SK-N-SH treated with all-trans-retinoic acid at 6 μM for 48 hours (cell line): ENCODE data around the gene AKNA.
"Not testable (repeated sequence)": the region's sequence is repeated elsewhere in the genome, so short reads cannot be mapped to it uniquely, and the experiment has no call there.

ENCODE experiments used
- ARNTL ChIP-seq: fragments of 450-650 bp; formaldehyde crosslinking; IDR thresholded peaks from 2 replicates; pipeline ENCODE4 v1.5.0; 2020; ENCODE audit warnings: low read depth, mild to moderate bottlenecking, moderate library complexity, borderline replicate concordance
- BACH2 ChIP-seq: fragments of 250-450 bp; sonication (Bioruptor Pico); IDR thresholded peaks from 2 replicates; pipeline ENCODE4 v1.9.0; 2021; ENCODE audit warnings: mild to moderate bottlenecking, borderline replicate concordance
- CSDC2 ChIP-seq: fragments of 250-450 bp; sonication (Bioruptor Pico); IDR thresholded peaks from 2 replicates; pipeline ENCODE4 v1.5.0; 2020; ENCODE audit warnings: mild to moderate bottlenecking, moderate library complexity
- CSRNP3 ChIP-seq: fragments of 250-450 bp; sonication (Bioruptor Pico); IDR thresholded peaks from 2 replicates; pipeline ENCODE4 v1.5.1; 2021; ENCODE audit warnings: mild to moderate bottlenecking, moderate library complexity
- GLIS3 ChIP-seq: fragments of 250-450 bp; sonication (Bioruptor Pico); IDR thresholded peaks from 2 replicates; pipeline ENCODE4 v1.5.0; 2020; ENCODE audit warnings: mild to moderate bottlenecking, moderate library complexity
- ISL1 ChIP-seq: fragments of 250-450 bp; sonication (Bioruptor Pico); IDR thresholded peaks from 2 replicates; pipeline ENCODE4 v2.1.2; 2022; ENCODE audit warnings: mild to moderate bottlenecking, moderate library complexity
- PATZ1 ChIP-seq: fragments of 250-450 bp; sonication (Bioruptor Pico); IDR thresholded peaks from 2 replicates; pipeline ENCODE4 v1.8.0; 2020; ENCODE audit warnings: mild to moderate bottlenecking, moderate library complexity, borderline replicate concordance
- PPARA ChIP-seq: fragments of 250-450 bp; sonication (Bioruptor Pico); IDR thresholded peaks from 2 replicates; pipeline ENCODE4 v1.5.0; 2020; ENCODE audit warnings: mild to moderate bottlenecking, borderline replicate concordance
- SNAI2 ChIP-seq: fragments of 250-450 bp; sonication (Bioruptor Pico); IDR thresholded peaks from 2 replicates; pipeline ENCODE4 v1.5.0; 2020; ENCODE audit warnings: mild to moderate bottlenecking, moderate library complexity
- ZFP3 ChIP-seq: fragments of 250-450 bp; sonication (Bioruptor Pico); IDR thresholded peaks from 2 replicates; pipeline ENCODE4 v1.5.0; 2020; ENCODE audit warnings: mild to moderate bottlenecking, moderate library complexity
- ZFP30 ChIP-seq: fragments of 450-650 bp; formaldehyde crosslinking; IDR thresholded peaks from 2 replicates; pipeline ENCODE4 v1.5.0; 2022; ENCODE audit warnings: mild to moderate bottlenecking, moderate library complexity
- ZNF70 ChIP-seq: fragments of 450-650 bp; formaldehyde crosslinking; IDR thresholded peaks from 2 replicates; pipeline ENCODE4 v1.5.0; 2020; ENCODE audit warnings: mild to moderate bottlenecking, moderate library complexity
- TF ChIP-seq, protein P1 (sequence below): fragments of 250-450 bp; sonication (Bioruptor Pico); IDR thresholded peaks from 2 replicates; pipeline ENCODE4 v1.5.1; 2020; ENCODE audit warnings: low read depth, mild to moderate bottlenecking, moderate library complexity
- TF ChIP-seq, protein P2 (sequence below): fragments of 250-450 bp; sonication (Bioruptor Pico); IDR thresholded peaks from 2 replicates; pipeline ENCODE4 v1.8.0; 2021; ENCODE audit warnings: low read depth, mild to moderate bottlenecking, moderate library complexity, borderline replicate concordance

- not testable (repeated sequence) for TF ChIP-seq CSRNP3 (CRISPR knock-in tag); PATZ1 (CRISPR knock-in tag); PPARA; ZFP30 (CRISPR knock-in tag); GLIS3; SNAI2 (CRISPR knock-in tag); ISL1 (CRISPR knock-in tag); ARNTL (CRISPR knock-in tag); BACH2 (CRISPR knock-in tag); ZNF70 (CRISPR knock-in tag); CSDC2; ZFP3 (CRISPR knock-in tag)
- TF ChIP-seq, protein P1, sequence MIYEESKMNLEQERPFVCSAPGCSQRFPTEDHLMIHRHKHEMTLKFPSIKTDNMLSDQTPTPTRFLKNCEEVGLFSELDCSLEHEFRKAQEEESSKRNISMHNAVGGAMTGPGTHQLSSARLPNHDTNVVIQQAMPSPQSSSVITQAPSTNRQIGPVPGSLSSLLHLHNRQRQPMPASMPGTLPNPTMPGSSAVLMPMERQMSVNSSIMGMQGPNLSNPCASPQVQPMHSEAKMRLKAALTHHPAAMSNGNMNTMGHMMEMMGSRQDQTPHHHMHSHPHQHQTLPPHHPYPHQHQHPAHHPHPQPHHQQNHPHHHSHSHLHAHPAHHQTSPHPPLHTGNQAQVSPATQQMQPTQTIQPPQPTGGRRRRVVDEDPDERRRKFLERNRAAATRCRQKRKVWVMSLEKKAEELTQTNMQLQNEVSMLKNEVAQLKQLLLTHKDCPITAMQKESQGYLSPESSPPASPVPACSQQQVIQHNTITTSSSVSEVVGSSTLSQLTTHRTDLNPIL, result not testable (repeated sequence)
- TF ChIP-seq, protein P2, sequence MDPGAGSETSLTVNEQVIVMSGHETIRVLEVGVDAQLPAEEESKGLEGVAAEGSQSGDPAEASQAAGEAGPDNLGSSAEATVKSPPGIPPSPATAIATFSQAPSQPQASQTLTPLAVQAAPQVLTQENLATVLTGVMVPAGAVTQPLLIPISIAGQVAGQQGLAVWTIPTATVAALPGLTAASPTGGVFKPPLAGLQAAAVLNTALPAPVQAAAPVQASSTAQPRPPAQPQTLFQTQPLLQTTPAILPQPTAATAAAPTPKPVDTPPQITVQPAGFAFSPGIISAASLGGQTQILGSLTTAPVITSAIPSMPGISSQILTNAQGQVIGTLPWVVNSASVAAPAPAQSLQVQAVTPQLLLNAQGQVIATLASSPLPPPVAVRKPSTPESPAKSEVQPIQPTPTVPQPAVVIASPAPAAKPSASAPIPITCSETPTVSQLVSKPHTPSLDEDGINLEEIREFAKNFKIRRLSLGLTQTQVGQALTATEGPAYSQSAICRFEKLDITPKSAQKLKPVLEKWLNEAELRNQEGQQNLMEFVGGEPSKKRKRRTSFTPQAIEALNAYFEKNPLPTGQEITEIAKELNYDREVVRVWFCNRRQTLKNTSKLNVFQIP, result not testable (repeated sequence)
Measured at GRCh38 chr9:114322160-114322818, 65.5 kb downstream of the AKNA start.
